SK-N-SH treated with all-trans-retinoic acid at 6 μM for 48 hours (cell line): ENCODE data around the gene ATP5PD.

Source experiments
- ARNTL ChIP-seq: fragments of 450-650 bp; formaldehyde crosslinking; IDR thresholded peaks from 2 replicates; pipeline ENCODE4 v1.5.0; 2020; ENCODE audit warnings: low read depth, mild to moderate bottlenecking, moderate library complexity, borderline replicate concordance
- CREB5 ChIP-seq: fragments of 250-450 bp; sonication (Bioruptor Pico); IDR thresholded peaks from 2 replicates; pipeline ENCODE4 v1.5.1; 2020; ENCODE audit warnings: low read depth, mild to moderate bottlenecking, moderate library complexity
- CSDC2 ChIP-seq: fragments of 250-450 bp; sonication (Bioruptor Pico); IDR thresholded peaks from 2 replicates; pipeline ENCODE4 v1.5.0; 2020; ENCODE audit warnings: mild to moderate bottlenecking, moderate library complexity
- PATZ1 ChIP-seq: fragments of 250-450 bp; sonication (Bioruptor Pico); IDR thresholded peaks from 2 replicates; pipeline ENCODE4 v1.8.0; 2020; ENCODE audit warnings: mild to moderate bottlenecking, moderate library complexity, borderline replicate concordance
- ZFP3 ChIP-seq: fragments of 250-450 bp; sonication (Bioruptor Pico); IDR thresholded peaks from 2 replicates; pipeline ENCODE4 v1.5.0; 2020; ENCODE audit warnings: mild to moderate bottlenecking, moderate library complexity
- ZNF8 ChIP-seq: fragments of 450-650 bp; formaldehyde crosslinking; IDR thresholded peaks from 2 replicates; pipeline ENCODE4 v1.5.0; 2020; ENCODE audit warnings: mild to moderate bottlenecking, moderate library complexity

GRCh38 chr17:75032720-75033280, 14.0 kb downstream of the ATP5PD start:
- TF ChIP-seq ARNTL (CRISPR knock-in tag) (no peak), ZFP3 (no peak), CREB5 (CRISPR knock-in tag) (no peak), ZNF8 (CRISPR knock-in tag) (no peak), CSDC2 (CRISPR knock-in tag) (no peak), PATZ1 (no peak)
